WERI-Rb-1 (cell line): ENCODE data around the gene RND3.

Experiments
- DNase-seq: peaks from one replicate; pipeline ENCODE4 v3.0.0-alpha.2; 2020
- H3K27ac ChIP-seq: fragments of 250-450 bp; sonication (Bioruptor Pico); 2 replicates; pipeline ENCODE4 v1.5.1; 2020; ENCODE audit warnings: mild to moderate bottlenecking, moderate library complexity
- H3K27me3 ChIP-seq: fragments of 250-450 bp; sonication (Bioruptor Pico); 2 replicates; pipeline ENCODE4 v1.5.1; 2021; ENCODE audit warnings: mild to moderate bottlenecking, low read depth, moderate library complexity; ENCODE audit not compliant: insufficient read depth, severe bottlenecking
- H3K36me3 ChIP-seq: fragments of 250-450 bp; sonication (Bioruptor Pico); 2 replicates; pipeline ENCODE4 v1.5.1; 2020; ENCODE audit warnings: mild to moderate bottlenecking, moderate library complexity
- H3K4me3 ChIP-seq: 2 replicates; pipeline ENCODE4 v1.5.1; 2011; ENCODE audit warnings: low read depth, mild to moderate bottlenecking, control low read depth, low read length
- H3K9me3 ChIP-seq: fragments of 250-450 bp; sonication (Bioruptor Pico); 2 replicates; pipeline ENCODE4 v1.5.1; 2021; ENCODE audit warnings: mild to moderate bottlenecking, moderate library complexity; ENCODE audit not compliant: severe bottlenecking
- TF ChIP-seq, protein P1 (sequence below): IDR thresholded peaks from 2 replicates; pipeline ENCODE4 v1.5.1; 2011; ENCODE audit warnings: low read depth, mild to moderate bottlenecking, control low read depth, inconsistent platforms, low read length

The RND3 gene

DNA sequence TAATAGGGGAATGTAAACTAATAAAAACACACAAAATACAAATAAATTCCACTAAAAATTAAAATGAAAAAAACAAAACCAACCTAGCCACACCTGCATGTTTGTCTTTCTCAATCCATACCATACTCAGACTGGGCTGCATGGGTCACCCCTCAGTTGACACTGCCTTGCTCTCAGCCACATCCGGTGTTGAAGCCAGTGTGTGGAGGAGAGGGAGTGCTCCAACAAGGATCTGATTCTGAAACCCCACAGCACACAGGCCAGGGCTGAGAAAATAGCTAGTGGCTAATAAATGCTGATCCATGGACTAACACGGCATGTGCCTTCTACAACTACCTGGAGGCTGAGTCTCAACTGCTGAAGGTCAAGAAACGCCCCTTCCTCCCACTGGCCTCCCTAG, 13.7 kb downstream of the RND3 start:
- Histone ChIP-seq H3K36me3 (no peaks in the 10 kb centered on the region), H3K27ac (no peak overlapping the region), H3K27me3 (no peaks in the 10 kb centered on the region), H3K4me3 (no peak overlapping the region), H3K9me3 (no peaks in the 10 kb centered on the region)
- DNase-seq, result no peak
- TF ChIP-seq, protein P1, sequence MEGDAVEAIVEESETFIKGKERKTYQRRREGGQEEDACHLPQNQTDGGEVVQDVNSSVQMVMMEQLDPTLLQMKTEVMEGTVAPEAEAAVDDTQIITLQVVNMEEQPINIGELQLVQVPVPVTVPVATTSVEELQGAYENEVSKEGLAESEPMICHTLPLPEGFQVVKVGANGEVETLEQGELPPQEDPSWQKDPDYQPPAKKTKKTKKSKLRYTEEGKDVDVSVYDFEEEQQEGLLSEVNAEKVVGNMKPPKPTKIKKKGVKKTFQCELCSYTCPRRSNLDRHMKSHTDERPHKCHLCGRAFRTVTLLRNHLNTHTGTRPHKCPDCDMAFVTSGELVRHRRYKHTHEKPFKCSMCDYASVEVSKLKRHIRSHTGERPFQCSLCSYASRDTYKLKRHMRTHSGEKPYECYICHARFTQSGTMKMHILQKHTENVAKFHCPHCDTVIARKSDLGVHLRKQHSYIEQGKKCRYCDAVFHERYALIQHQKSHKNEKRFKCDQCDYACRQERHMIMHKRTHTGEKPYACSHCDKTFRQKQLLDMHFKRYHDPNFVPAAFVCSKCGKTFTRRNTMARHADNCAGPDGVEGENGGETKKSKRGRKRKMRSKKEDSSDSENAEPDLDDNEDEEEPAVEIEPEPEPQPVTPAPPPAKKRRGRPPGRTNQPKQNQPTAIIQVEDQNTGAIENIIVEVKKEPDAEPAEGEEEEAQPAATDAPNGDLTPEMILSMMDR, result no peak

DNA sequence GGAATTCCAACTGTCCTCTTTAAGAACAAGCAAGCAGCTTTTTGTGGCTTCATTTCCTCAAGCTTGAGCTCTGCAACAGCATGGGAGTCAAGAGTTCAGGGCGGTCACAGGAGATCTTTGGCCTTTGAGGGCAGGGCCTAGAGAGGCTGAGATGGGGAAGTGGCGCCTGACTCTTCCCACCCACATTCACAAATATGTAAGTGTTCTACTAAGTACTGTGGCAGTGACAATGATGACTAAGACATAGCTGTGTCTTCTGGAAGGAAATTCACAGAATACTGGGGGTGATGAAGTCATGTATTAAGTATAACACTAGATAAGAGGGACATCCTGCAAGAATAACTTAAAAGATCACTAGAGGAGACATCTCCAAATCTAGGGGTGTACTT, 15.0 kb downstream of the RND3 start:
- TF ChIP-seq, protein P1, result no peak
- no peaks in the 10 kb centered on the region for H3K36me3 ChIP-seq
- no peak overlapping the region for H3K27ac ChIP-seq
- no peaks in the 10 kb centered on the region for H3K9me3 ChIP-seq
- H3K27me3 ChIP-seq, result no peaks in the 10 kb centered on the region
- no peak overlapping the region for H3K4me3 ChIP-seq
- DNase-seq, result no peak

DNA sequence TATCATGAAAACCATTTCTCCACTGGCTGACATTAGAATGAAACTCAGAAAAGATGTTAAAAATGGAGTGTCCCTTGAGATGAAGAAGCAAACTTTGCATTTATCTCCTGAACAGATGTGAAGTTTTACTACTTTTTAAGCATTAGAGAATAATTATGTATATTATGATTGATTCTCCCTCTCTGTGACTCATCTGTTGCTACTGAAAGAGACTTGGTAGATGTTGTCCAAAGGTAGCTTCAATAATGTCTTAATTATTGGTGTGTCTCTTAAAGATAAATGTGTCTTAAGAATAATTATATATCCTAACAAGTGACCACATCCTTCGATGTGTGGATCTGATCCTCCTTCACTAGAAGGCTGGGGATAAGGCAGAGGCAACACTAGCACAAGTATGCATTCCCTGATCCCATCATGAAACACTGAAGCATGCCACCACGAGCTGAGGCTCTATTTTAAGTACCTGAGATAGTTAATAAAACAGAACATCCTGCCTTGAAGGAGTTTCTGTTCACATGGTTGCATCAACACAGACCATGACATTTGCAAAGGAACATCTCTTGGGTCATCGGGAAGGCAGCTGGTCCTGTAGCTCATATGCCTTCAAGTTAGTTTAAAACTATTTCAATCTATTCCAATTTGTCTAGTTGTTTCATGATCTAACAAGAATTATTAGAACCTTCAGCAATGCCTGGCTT, 15.5 kb downstream of the RND3 start:
- no peaks in the 10 kb centered on the region for H3K36me3 ChIP-seq

DNA sequence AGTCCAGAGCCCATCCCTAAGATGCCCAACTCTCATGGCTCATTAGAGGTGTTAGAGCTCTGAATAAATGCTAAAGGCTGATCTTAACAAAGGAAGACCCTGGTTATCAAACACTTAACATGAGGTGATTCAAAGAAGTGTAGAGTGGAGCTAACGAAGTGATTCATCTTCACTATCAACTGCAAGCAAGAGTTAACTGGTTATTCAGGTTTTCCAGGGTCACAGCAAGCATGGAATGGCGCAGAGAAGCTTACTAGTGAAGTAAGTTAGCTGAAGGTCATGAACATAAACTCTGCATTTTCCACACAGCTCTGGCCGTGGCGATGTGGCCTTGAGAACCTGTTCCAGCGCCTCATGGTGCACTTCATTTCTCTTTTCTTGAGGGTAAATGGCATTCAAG, 17.0 kb downstream of the RND3 start:
- Histone ChIP-seq H3K4me3 (no peak overlapping the region), H3K27ac (no peak overlapping the region), H3K9me3 (no peaks in the 10 kb centered on the region), H3K36me3 (no peaks in the 10 kb centered on the region), H3K27me3 (no peaks in the 10 kb centered on the region)
- TF ChIP-seq, protein P1, result no peak
- DNase-seq, result no peak

More for the DNA sequence above, 15.5 kb downstream of the RND3 start:
- Histone ChIP-seq H3K9me3 (no peaks in the 10 kb centered on the region), H3K27ac (no peak overlapping the region), H3K4me3 (no peak overlapping the region), H3K27me3 (no peaks in the 10 kb centered on the region)
- DNase-seq, result no peak
- TF ChIP-seq, protein P1, result no peak

DNA sequence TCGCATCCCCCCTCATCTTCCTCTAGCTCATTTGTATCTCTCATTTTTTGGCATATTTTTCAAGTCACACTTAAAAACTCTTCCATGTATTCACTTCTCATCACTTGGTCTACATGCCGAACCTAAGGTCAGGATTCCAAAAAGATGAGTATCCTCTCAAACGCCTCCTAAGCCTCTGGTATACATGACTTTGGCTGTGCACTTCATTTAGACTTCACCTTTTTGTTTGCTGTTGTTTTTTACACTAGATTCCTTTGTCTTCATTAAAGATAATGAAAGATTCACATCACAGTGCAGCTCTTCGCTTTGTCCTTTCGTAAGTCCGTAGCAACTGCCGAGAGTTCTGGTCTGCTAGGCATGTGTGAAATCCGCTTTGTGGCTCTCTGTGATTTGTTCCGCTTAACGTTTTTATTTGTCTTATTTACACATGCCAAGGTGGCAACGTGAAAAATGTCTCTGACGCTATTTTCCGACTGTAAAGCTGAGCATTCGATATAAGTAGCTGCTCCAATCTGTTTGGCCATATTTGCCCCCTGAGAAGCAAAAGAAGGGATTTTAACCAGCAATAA, 17.7 kb downstream of the RND3 start:
- Histone ChIP-seq H3K9me3 (no peaks in the 10 kb centered on the region), H3K27me3 (no peaks in the 10 kb centered on the region), H3K27ac (no peak overlapping the region), H3K36me3 (no peaks in the 10 kb centered on the region), H3K4me3 (no peak overlapping the region)
- no peak for DNase-seq
- TF ChIP-seq, protein P1, result no peak
